ENCODE measurements around the gene CHST15. TPM values are rescaled to one million over a fixed set of nuclear protein-coding genes. Genes with fewer than 3 reads are reported as not detected.

Gene CHST15
- total and polyA plus RNA-seq, 2 of the 13 experiments (the other 11 are each of a cell fraction or from before 2014, with no cell fraction given), result 1.4 to 94.7 TPM

- peak; percentile 88 for TF ChIP-seq TBX3 (IDR thresholded peaks at IDR 0.05; ENCODE audit: borderline replicate concordance)
- TF ChIP-seq HOMEZ (CRISPR knock-in tag; IDR thresholded peaks at IDR 0.05; ENCODE audit: low read depth), result peak; percentile 75
- peak; percentile 90 for TF ChIP-seq ZNF543 (CRISPR knock-in tag; IDR thresholded peaks at IDR 0.05)
- TF ChIP-seq GABPA (IDR thresholded peaks at IDR 0.05; ENCODE audit: low read depth, low read length), result no peak
- TF ChIP-seq GABPA (CRISPR knock-in tag; IDR thresholded peaks at IDR 0.05; ENCODE audit: low read depth), result peak; percentile 53
- peak; percentile 90 for TF ChIP-seq RCOR2 (CRISPR knock-in tag; IDR thresholded peaks at IDR 0.05)
- TF ChIP-seq, protein P1, sequence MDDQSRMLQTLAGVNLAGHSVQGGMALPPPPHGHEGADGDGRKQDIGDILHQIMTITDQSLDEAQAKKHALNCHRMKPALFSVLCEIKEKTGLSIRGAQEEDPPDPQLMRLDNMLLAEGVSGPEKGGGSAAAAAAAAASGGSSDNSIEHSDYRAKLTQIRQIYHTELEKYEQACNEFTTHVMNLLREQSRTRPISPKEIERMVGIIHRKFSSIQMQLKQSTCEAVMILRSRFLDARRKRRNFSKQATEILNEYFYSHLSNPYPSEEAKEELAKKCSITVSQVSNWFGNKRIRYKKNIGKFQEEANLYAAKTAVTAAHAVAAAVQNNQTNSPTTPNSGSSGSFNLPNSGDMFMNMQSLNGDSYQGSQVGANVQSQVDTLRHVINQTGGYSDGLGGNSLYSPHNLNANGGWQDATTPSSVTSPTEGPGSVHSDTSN (CRISPR knock-in tag; IDR thresholded peaks at IDR 0.05; ENCODE audit: borderline replicate concordance), result no peak
- 0 out of 2 replicates have a peak, but pooled peaks have one; percentile 15 for TF ChIP-seq PRDM4 (CRISPR knock-in tag; IDR thresholded peaks at IDR 0.05; ENCODE audit: borderline replicate concordance)
- 0 out of 2 replicates have a peak, but pooled peaks have one; percentile 76 for TF ChIP-seq ZNF124 (CRISPR knock-in tag; IDR thresholded peaks at IDR 0.05)
- TF ChIP-seq, protein P2, sequence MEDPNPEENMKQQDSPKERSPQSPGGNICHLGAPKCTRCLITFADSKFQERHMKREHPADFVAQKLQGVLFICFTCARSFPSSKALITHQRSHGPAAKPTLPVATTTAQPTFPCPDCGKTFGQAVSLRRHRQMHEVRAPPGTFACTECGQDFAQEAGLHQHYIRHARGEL (CRISPR knock-in tag; IDR thresholded peaks at IDR 0.05), result no peak
- no peak for TF ChIP-seq RAD51 (IDR thresholded peaks at IDR 0.05; ENCODE audit: borderline replicate concordance)
- TF ChIP-seq ZNF746 (CRISPR knock-in tag; IDR thresholded peaks at IDR 0.05), result peak; percentile 96
- TF ChIP-seq MXD1 (CRISPR knock-in tag; IDR thresholded peaks at IDR 0.05), result 0 out of 2 replicates have a peak, but pooled peaks have one; percentile 61
- TF ChIP-seq, protein P3, sequence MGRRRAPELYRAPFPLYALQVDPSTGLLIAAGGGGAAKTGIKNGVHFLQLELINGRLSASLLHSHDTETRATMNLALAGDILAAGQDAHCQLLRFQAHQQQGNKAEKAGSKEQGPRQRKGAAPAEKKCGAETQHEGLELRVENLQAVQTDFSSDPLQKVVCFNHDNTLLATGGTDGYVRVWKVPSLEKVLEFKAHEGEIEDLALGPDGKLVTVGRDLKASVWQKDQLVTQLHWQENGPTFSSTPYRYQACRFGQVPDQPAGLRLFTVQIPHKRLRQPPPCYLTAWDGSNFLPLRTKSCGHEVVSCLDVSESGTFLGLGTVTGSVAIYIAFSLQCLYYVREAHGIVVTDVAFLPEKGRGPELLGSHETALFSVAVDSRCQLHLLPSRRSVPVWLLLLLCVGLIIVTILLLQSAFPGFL (CRISPR knock-in tag; IDR thresholded peaks at IDR 0.05), result no peak
- peak; percentile 92; the same call in 1 of the 2 replicates for TF ChIP-seq ZNF275 (CRISPR knock-in tag; IDR thresholded peaks at IDR 0.05; ENCODE audit: borderline replicate concordance)
- no peak for TF ChIP-seq PTBP1 (IDR thresholded peaks at IDR 0.05; ENCODE audit: low read depth, low read length, poor library complexity, severe bottlenecking)
- TF ChIP-seq TBP (CRISPR knock-in tag; IDR thresholded peaks at IDR 0.05), result no peak
- peak; percentile 99 for TF ChIP-seq SKI (IDR thresholded peaks at IDR 0.05; ENCODE audit: partially characterized antibody)
- TF ChIP-seq GTF3A (CRISPR knock-in tag; conservative IDR thresholded peaks at IDR 0.05), result 0 out of 2 replicates have a peak, but pooled peaks have one; percentile 45
- TF ChIP-seq MYNN (CRISPR knock-in tag; IDR thresholded peaks at IDR 0.05; ENCODE audit: low read depth), result no peak
Measured at GRCh38 chr10:124035928-124036558, 57.4 kb downstream of the CHST15 start (continued).

All from HepG2 (cell line).